HepG2 (cell line): ENCODE data around the gene GFRA4. TPM values are rescaled to one million over a fixed set of nuclear protein-coding genes. Genes with fewer than 3 reads are reported as not detected.

ENCODE experiments used
- ARNTL ChIP-seq: sonication (generic); formaldehyde crosslinking; IDR thresholded peaks from 2 replicates; pipeline ENCODE4 v1.4.0; 2020; ENCODE audit warnings: mild to moderate bottlenecking, missing genetic modification reagents
- CCAR2 ChIP-seq: fragments of 200-400 bp; formaldehyde crosslinking; optimal IDR thresholded peaks from 2 replicates; pipeline ENCODE3; 2018; ENCODE audit warnings: low read depth, mild to moderate bottlenecking, low read length, moderate library complexity
- CEBPG ChIP-seq: IDR thresholded peaks from 2 replicates; pipeline ENCODE4 v1.6.1; 2016
- FOXO1 ChIP-seq: sonication (generic); formaldehyde crosslinking; IDR thresholded peaks from 2 replicates; pipeline ENCODE4 v1.4.0; 2020; ENCODE audit warnings: missing genetic modification reagents
- HOXA5 ChIP-seq: sonication (generic); formaldehyde crosslinking; IDR thresholded peaks from 2 replicates; pipeline ENCODE4 v1.4.0; 2020; ENCODE audit warnings: missing genetic modification reagents
- KAT7 ChIP-seq: IDR thresholded peaks from 2 replicates; pipeline ENCODE4 v1.6.1; 2018; ENCODE audit warnings: borderline replicate concordance, missing compliant biosample characterization
- KLF12 ChIP-seq: sonication (generic); formaldehyde crosslinking; IDR thresholded peaks from 2 replicates; pipeline ENCODE4 v1.4.0; 2020; ENCODE audit warnings: missing genetic modification reagents, borderline replicate concordance
- KLF15 ChIP-seq: sonication (generic); formaldehyde crosslinking; IDR thresholded peaks from 2 replicates; pipeline ENCODE4 v1.8.1; 2023; ENCODE audit warnings: borderline replicate concordance, mild to moderate bottlenecking, inconsistent platforms, missing genetic modification reagents, mixed read lengths
- MBNL3 ChIP-seq: fragments of 250-450 bp; sonication (Bioruptor Pico); conservative IDR thresholded peaks from 2 replicates; pipeline ENCODE4 v1.8.0; 2022; ENCODE audit warnings: mild to moderate bottlenecking, inconsistent platforms
- ONECUT2 ChIP-seq: sonication (generic); formaldehyde crosslinking; IDR thresholded peaks from 2 replicates; pipeline ENCODE4 v1.4.0; 2020; ENCODE audit warnings: missing genetic modification reagents
- PLRG1 ChIP-seq: fragments of 450-650 bp; conservative IDR thresholded peaks from 2 replicates; pipeline ENCODE4 v1.6.1; 2016
- SMC3 ChIP-seq: IDR thresholded peaks from 2 replicates; pipeline ENCODE4 v1.6.1; 2011; ENCODE audit warnings: low read length, improper control_type of control experiment
- ZEB1 ChIP-seq: IDR thresholded peaks from 2 replicates; pipeline ENCODE4 v1.6.1; 2012; ENCODE audit warnings: mild to moderate bottlenecking, low read depth, inconsistent platforms; ENCODE audit not compliant: insufficient replicate concordance
- ZFP36L1 ChIP-seq: sonication (generic); formaldehyde crosslinking; IDR thresholded peaks from 2 replicates; pipeline ENCODE4 v1.8.0; 2022; ENCODE audit warnings: mild to moderate bottlenecking, missing genetic modification reagents, moderate library complexity
- ZKSCAN8 ChIP-seq: IDR thresholded peaks from 2 replicates; pipeline ENCODE4 v1.6.1; 2016; ENCODE audit warnings: borderline replicate concordance, missing genetic modification reagents, missing compliant biosample characterization
- ZNF253 ChIP-seq: sonication (generic); formaldehyde crosslinking; IDR thresholded peaks from 2 replicates; pipeline ENCODE4 v1.8.0; 2022; ENCODE audit warnings: mild to moderate bottlenecking, missing genetic modification reagents, borderline replicate concordance
- ZNF333 ChIP-seq: sonication (generic); formaldehyde crosslinking; IDR thresholded peaks from 2 replicates; pipeline ENCODE4 v1.4.0; 2020; ENCODE audit warnings: mild to moderate bottlenecking, missing genetic modification reagents, borderline replicate concordance
- ZNF335 ChIP-seq: sonication (generic); formaldehyde crosslinking; IDR thresholded peaks from 2 replicates; pipeline ENCODE4 v1.4.0; 2020; ENCODE audit warnings: missing genetic modification reagents
- ZNF431 ChIP-seq: sonication (generic); formaldehyde crosslinking; IDR thresholded peaks from 2 replicates; pipeline ENCODE4 v1.9.0; 2022; ENCODE audit warnings: missing genetic modification reagents, low read depth, mild to moderate bottlenecking, borderline replicate concordance
- ZNF432 ChIP-seq: sonication (generic); formaldehyde crosslinking; IDR thresholded peaks from 2 replicates; pipeline ENCODE4 v1.5.0; 2020; ENCODE audit warnings: missing genetic modification reagents, mild to moderate bottlenecking, borderline replicate concordance
- ZNF562 ChIP-seq: sonication (generic); formaldehyde crosslinking; IDR thresholded peaks from 2 replicates; pipeline ENCODE4 v1.8.0; 2022; ENCODE audit warnings: missing genetic modification reagents, borderline replicate concordance
- ZSCAN21 ChIP-seq: sonication (generic); formaldehyde crosslinking; IDR thresholded peaks from 2 replicates; pipeline ENCODE4 v1.8.0; 2022; ENCODE audit warnings: mild to moderate bottlenecking, missing genetic modification reagents, moderate library complexity, borderline replicate concordance
- ZSCAN9 ChIP-seq: IDR thresholded peaks from 2 replicates; pipeline ENCODE4 v1.6.1; 2016; ENCODE audit warnings: borderline replicate concordance
- polyA plus RNA-seq, 8 experiments: library from polyadenylated mRNA; depleted of rRNA in 3 of 8; stranded (reverse) in 7 of 8; unstranded in 1 of 8; fragments of >200 nt; fragmentation: Illumina TruSeq in 4 of 8; extraction: Trizol in 4 of 8; gene quantifications; 2 replicates each; pipeline versions ENCODE4 v1.2.1 to v1.2.3, GENCODE V29; 2011 to 2016; ENCODE audit warnings: low read depth in 4 of 8, missing spikeins in 1 of 8, mixed read lengths in 1 of 8; ENCODE audit not compliant: insufficient read depth in 1 of 8
- total RNA-seq, 5 experiments: library from RNA; depleted of rRNA; stranded (reverse); fragments of >200 nt; fragmentation: Illumina TruSeq; extraction: Trizol; gene quantifications; 2 replicates each; pipeline ENCODE4 v1.2.3, GENCODE V29; 2016; ENCODE audit warnings: low read depth in 1 of 5
- TF ChIP-seq, protein P1 (sequence below): sonication (generic); formaldehyde crosslinking; IDR thresholded peaks from 2 replicates; pipeline ENCODE4 v1.5.1; 2020; ENCODE audit warnings: mild to moderate bottlenecking, missing genetic modification reagents, moderate library complexity
- TF ChIP-seq, protein P2 (sequence below): sonication (generic); formaldehyde crosslinking; conservative IDR thresholded peaks from 2 replicates; pipeline ENCODE4 v1.4.0; 2020; ENCODE audit warnings: missing genetic modification reagents
- TF ChIP-seq, protein P3 (sequence below): sonication (generic); formaldehyde crosslinking; IDR thresholded peaks from 2 replicates; pipeline ENCODE4 v1.8.1; 2023; ENCODE audit warnings: mild to moderate bottlenecking, moderate library complexity, missing genetic modification reagents

GFRA4 gene
- total and polyA plus RNA-seq, 2 of the 13 experiments (the other 11 are each of a cell fraction or from before 2014, with no cell fraction given): not detected

DNA sequence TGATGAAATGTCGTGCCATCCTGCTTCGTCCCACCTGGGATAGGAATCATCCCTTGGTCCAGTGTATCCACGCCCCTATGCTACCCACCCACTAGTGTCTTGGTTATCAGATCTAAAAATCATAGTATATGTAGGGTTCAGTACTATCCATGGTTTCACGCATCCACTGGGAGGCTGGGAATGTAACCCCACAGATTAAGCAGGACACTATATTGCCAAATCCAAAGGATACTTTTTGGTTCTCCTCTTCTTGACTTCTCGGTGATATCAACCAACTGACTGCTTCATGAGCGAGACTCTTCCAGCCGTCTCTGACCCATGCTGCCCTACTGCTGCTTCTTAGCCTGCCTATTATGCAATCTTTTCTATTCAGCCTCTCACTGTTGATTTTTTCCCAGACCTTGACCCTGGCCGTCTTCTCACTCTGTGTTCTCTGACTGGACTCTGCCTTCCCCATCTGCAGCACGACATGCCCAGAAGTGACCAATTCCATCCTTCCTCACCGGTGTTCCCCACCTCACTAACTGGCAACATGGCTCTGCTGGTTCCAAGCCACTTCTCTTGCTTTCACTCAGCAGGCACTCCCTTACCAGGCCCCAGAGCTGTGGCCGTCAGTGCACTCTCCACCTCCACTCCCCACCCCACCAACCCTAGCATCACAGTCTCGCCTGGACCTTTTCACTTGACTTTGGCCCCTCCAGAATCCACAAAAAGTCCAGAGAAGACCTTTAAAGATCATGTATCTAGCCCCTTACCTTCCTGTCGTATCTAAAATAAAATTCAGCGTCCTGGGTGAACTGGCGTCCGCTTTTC lies 34.5 kb downstream of the GFRA4 start (continued):
- TF ChIP-seq, protein P1, sequence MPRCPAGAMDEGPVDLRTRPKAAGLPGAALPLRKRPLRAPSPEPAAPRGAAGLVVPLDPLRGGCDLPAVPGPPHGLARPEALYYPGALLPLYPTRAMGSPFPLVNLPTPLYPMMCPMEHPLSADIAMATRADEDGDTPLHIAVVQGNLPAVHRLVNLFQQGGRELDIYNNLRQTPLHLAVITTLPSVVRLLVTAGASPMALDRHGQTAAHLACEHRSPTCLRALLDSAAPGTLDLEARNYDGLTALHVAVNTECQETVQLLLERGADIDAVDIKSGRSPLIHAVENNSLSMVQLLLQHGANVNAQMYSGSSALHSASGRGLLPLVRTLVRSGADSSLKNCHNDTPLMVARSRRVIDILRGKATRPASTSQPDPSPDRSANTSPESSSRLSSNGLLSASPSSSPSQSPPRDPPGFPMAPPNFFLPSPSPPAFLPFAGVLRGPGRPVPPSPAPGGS (CRISPR knock-in tag): no peak; the same call in 1 of the 2 replicates
- TF ChIP-seq HOXA5 (CRISPR knock-in tag): 0 out of 2 replicates have a peak, but pooled peaks have one; percentile 66
- TF ChIP-seq CEBPG (CRISPR knock-in tag): peak; percentile 99
- TF ChIP-seq ZNF253 (CRISPR knock-in tag): no peak
- TF ChIP-seq ZSCAN21 (CRISPR knock-in tag): no peak; the same call in 1 of the 2 replicates
- TF ChIP-seq KLF12 (CRISPR knock-in tag): no peak
- TF ChIP-seq ZEB1: no peak
- TF ChIP-seq ZNF431 (CRISPR knock-in tag): peak; percentile 62; the same call in 1 of the 2 replicates
- no peak for TF ChIP-seq ZFP36L1 (CRISPR knock-in tag)
- TF ChIP-seq ZNF335 (CRISPR knock-in tag): peak; percentile 44; the same call in 1 of the 2 replicates
- no peak for TF ChIP-seq KLF15
- peak; percentile 83; the same call in 1 of the 2 replicates for TF ChIP-seq ZKSCAN8 (CRISPR knock-in tag)
- no peak for TF ChIP-seq MBNL3 (CRISPR knock-in tag)
- TF ChIP-seq, protein P2, sequence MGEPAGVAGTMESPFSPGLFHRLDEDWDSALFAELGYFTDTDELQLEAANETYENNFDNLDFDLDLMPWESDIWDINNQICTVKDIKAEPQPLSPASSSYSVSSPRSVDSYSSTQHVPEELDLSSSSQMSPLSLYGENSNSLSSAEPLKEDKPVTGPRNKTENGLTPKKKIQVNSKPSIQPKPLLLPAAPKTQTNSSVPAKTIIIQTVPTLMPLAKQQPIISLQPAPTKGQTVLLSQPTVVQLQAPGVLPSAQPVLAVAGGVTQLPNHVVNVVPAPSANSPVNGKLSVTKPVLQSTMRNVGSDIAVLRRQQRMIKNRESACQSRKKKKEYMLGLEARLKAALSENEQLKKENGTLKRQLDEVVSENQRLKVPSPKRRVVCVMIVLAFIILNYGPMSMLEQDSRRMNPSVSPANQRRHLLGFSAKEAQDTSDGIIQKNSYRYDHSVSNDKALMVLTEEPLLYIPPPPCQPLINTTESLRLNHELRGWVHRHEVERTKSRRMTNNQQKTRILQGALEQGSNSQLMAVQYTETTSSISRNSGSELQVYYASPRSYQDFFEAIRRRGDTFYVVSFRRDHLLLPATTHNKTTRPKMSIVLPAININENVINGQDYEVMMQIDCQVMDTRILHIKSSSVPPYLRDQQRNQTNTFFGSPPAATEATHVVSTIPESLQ: no peak
- TF ChIP-seq ARNTL: peak; percentile 79
- 0 out of 2 replicates have a peak, but pooled peaks have one; percentile 69 for TF ChIP-seq ZNF333 (CRISPR knock-in tag)
- peak; percentile 88 for TF ChIP-seq FOXO1 (CRISPR knock-in tag)
- TF ChIP-seq ZNF432: no peak
- 0 out of 2 replicates have a peak, but pooled peaks have one; percentile 73 for TF ChIP-seq ZSCAN9 (CRISPR knock-in tag)
- TF ChIP-seq KAT7 (CRISPR knock-in tag): 0 out of 2 replicates have a peak, but pooled peaks have one; percentile 56
- TF ChIP-seq CCAR2: peak; percentile 29
- TF ChIP-seq, protein P3, sequence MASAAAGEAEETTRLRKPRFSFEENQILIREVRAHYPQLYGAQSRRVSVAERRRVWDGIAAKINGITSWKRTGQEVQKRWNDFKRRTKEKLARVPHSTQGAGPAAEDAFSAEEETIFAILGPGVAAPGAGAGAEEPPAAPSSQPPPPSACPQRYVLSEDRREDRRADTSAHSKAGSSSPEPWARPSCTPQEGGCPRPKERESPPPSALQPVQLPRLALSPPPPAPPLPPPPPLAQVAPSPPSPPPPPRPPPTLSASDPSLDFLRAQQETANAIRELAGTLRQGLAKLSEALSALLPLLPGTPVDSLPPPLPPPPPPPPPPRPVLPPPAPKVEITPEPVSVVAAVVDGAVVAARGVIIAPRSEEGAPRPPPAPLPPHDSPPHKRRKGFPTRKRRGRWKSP (CRISPR knock-in tag): peak; percentile 54; the same call in 1 of the 2 replicates
- TF ChIP-seq PLRG1: no peak
- TF ChIP-seq ZNF562 (CRISPR knock-in tag): no peak
- 0 out of 2 replicates have a peak, but pooled peaks have one; percentile 10 for TF ChIP-seq SMC3
- peak; percentile 35; the same call in 1 of the 2 replicates for TF ChIP-seq ONECUT2
